ENCODE data around the gene MGLL.

Gene MGLL

GRCh38 chr3:127751782-127752181 is 70.5 kb downstream of the MGLL start:
- no peak overlapping the region for H3K9ac ChIP-seq (ENCODE audit: low read length)
- H3K23ac ChIP-seq (ENCODE audit: low read length): no peak overlapping the region
- no peaks in the 10 kb centered on the region for H3K79me2 ChIP-seq (ENCODE audit: control insufficient read depth, insufficient read depth, low read length, poor library complexity)
- no peak overlapping the region for H3K4me2 ChIP-seq (ENCODE audit: low read length)
- no peaks in the 10 kb centered on the region for H3K27me3 ChIP-seq (ENCODE audit: insufficient read depth, low read length)
- no peaks in the 10 kb centered on the region for H3K79me1 ChIP-seq (ENCODE audit: low read length)
- H4K8ac ChIP-seq (ENCODE audit: low read depth, low read length): no peak overlapping the region
- no peak for DNase-seq
- H4K12ac ChIP-seq (ENCODE audit: low read depth, low read length): no peak overlapping the region
- no peaks in the 10 kb centered on the region for H3K36me3 ChIP-seq (ENCODE audit: control insufficient read depth in 1 of 2, insufficient read depth in 2 of 2, low read length in 2 of 2)
- no peak overlapping the region for H2AK5ac ChIP-seq (ENCODE audit: low read length)
- H3K4ac ChIP-seq (ENCODE audit: low read depth, low read length): no peak overlapping the region
- H2BK120ac ChIP-seq (ENCODE audit: insufficient read depth, low read length, poor library complexity): no peak overlapping the region
- no peak overlapping the region for H3K27ac ChIP-seq (ENCODE audit: low read depth, low read length)
- H2AFZ ChIP-seq (ENCODE audit: insufficient read depth, low read length, poor library complexity): no peak overlapping the region
- no peak overlapping the region for H3K4me3 ChIP-seq (ENCODE audit: low read depth, low read length)
- no peak overlapping the region for H2BK12ac ChIP-seq (ENCODE audit: low read length)
- H4K91ac ChIP-seq (ENCODE audit: low read depth, low read length): no peak overlapping the region
- H3K9me3 ChIP-seq (ENCODE audit: insufficient read depth, low read depth, low read length): peaks cover 2% of the 10 kb centered on the region
- H3K4me1 ChIP-seq (ENCODE audit: control insufficient read depth in 1 of 2, insufficient read depth in 2 of 2, low read length in 2 of 2): peaks cover under 1 to 4% of the 10 kb centered on the region in 2 experiments
- no peak overlapping the region for H3K18ac ChIP-seq (ENCODE audit: low read length)
- H3K14ac ChIP-seq (ENCODE audit: low read length): no peak overlapping the region
- no CpG with 5 or more reads among the region's 4 CpGs for WGBS (ENCODE audit: extremely low coverage, insufficient coverage, insufficient read length)
- no peak overlapping the region for H2BK5ac ChIP-seq (ENCODE audit: low read depth, low read length, poor library complexity)

GRCh38 chr3:127751163-127751621 is 71.1 kb downstream of the MGLL start:
- H2BK5ac ChIP-seq (ENCODE audit: low read depth, low read length, poor library complexity): no peak overlapping the region
- H4K12ac ChIP-seq (ENCODE audit: low read depth, low read length): no peak overlapping the region
- no peak overlapping the region for H3K18ac ChIP-seq (ENCODE audit: low read length)
- no peak for DNase-seq
- peaks cover 5 to 10% of the 10 kb centered on the region in 2 experiments for H3K4me1 ChIP-seq (ENCODE audit: control insufficient read depth in 1 of 2, insufficient read depth in 2 of 2, low read length in 2 of 2)
- no peak overlapping the region for H4K8ac ChIP-seq (ENCODE audit: low read depth, low read length)
- H4K91ac ChIP-seq (ENCODE audit: low read depth, low read length): no peak overlapping the region
- H3K27ac ChIP-seq (ENCODE audit: low read depth, low read length): no peak overlapping the region
- H2AFZ ChIP-seq (ENCODE audit: insufficient read depth, low read length, poor library complexity): no peak overlapping the region
- no peaks in the 10 kb centered on the region for H3K27me3 ChIP-seq (ENCODE audit: insufficient read depth, low read length)
- no CpG with 5 or more reads among the region's 8 CpGs for WGBS (ENCODE audit: extremely low coverage, insufficient coverage, insufficient read length)
- no peak overlapping the region for H2BK120ac ChIP-seq (ENCODE audit: insufficient read depth, low read length, poor library complexity)
- no peak overlapping the region for H3K14ac ChIP-seq (ENCODE audit: low read length)
- H3K23ac ChIP-seq (ENCODE audit: low read length): no peak overlapping the region
- H3K79me2 ChIP-seq (ENCODE audit: control insufficient read depth, insufficient read depth, low read length, poor library complexity): no peaks in the 10 kb centered on the region
- H2AK5ac ChIP-seq (ENCODE audit: low read length): no peak overlapping the region
- H3K9me3 ChIP-seq (ENCODE audit: insufficient read depth, low read depth, low read length): peaks cover 2% of the 10 kb centered on the region
- H3K4ac ChIP-seq (ENCODE audit: low read depth, low read length): no peak overlapping the region
- no peaks in the 10 kb centered on the region for H3K79me1 ChIP-seq (ENCODE audit: low read length)
- no peak overlapping the region for H3K9ac ChIP-seq (ENCODE audit: low read length)
- no peak overlapping the region for H3K4me2 ChIP-seq (ENCODE audit: low read length)
- no peaks in the 10 kb centered on the region for H3K36me3 ChIP-seq (ENCODE audit: control insufficient read depth in 1 of 2, insufficient read depth in 2 of 2, low read length in 2 of 2)
- no peak overlapping the region for H2BK12ac ChIP-seq (ENCODE audit: low read length)
- no peak overlapping the region for H3K4me3 ChIP-seq (ENCODE audit: low read depth, low read length)

GRCh38 chr3:127750226-127751031 is 71.9 kb downstream of the MGLL start:
- H2BK5ac ChIP-seq (ENCODE audit: low read depth, low read length, poor library complexity): no peak overlapping the region
- H3K4ac ChIP-seq (ENCODE audit: low read depth, low read length): no peak overlapping the region
- H3K23ac ChIP-seq (ENCODE audit: low read length): no peak overlapping the region
- H3K4me2 ChIP-seq (ENCODE audit: low read length): no peak overlapping the region
- H2AFZ ChIP-seq (ENCODE audit: insufficient read depth, low read length, poor library complexity): no peak overlapping the region
- no peaks in the 10 kb centered on the region for H3K79me2 ChIP-seq (ENCODE audit: control insufficient read depth, insufficient read depth, low read length, poor library complexity)
- H3K9me3 ChIP-seq (ENCODE audit: insufficient read depth, low read depth, low read length): peaks cover 2% of the 10 kb centered on the region
- peak in 1 of 2 donors; percentile 41 for DNase-seq
- H3K18ac ChIP-seq (ENCODE audit: low read length): no peak overlapping the region
- no peak overlapping the region for H3K4me3 ChIP-seq (ENCODE audit: low read depth, low read length)
- no peak overlapping the region for H3K9ac ChIP-seq (ENCODE audit: low read length)
- no peak overlapping the region for H2AK5ac ChIP-seq (ENCODE audit: low read length)
- no peaks in the 10 kb centered on the region for H3K27me3 ChIP-seq (ENCODE audit: insufficient read depth, low read length)
- peaks cover 8 to 10% of the 10 kb centered on the region in 2 experiments for H3K4me1 ChIP-seq (ENCODE audit: control insufficient read depth in 1 of 2, insufficient read depth in 2 of 2, low read length in 2 of 2)
- H3K27ac ChIP-seq (ENCODE audit: low read depth, low read length): no peak overlapping the region
- H3K14ac ChIP-seq (ENCODE audit: low read length): no peak overlapping the region
- H2BK12ac ChIP-seq (ENCODE audit: low read length): no peak overlapping the region
- no peak overlapping the region for H4K91ac ChIP-seq (ENCODE audit: low read depth, low read length)
- no peaks in the 10 kb centered on the region for H3K79me1 ChIP-seq (ENCODE audit: low read length)
- WGBS (ENCODE audit: extremely low coverage, insufficient coverage, insufficient read length): no CpG with 5 or more reads among the region's 12 CpGs
- H2BK120ac ChIP-seq (ENCODE audit: insufficient read depth, low read length, poor library complexity): no peak overlapping the region
- no peak overlapping the region for H4K8ac ChIP-seq (ENCODE audit: low read depth, low read length)
- no peak overlapping the region for H4K12ac ChIP-seq (ENCODE audit: low read depth, low read length)
- H3K36me3 ChIP-seq (ENCODE audit: control insufficient read depth in 1 of 2, insufficient read depth in 2 of 2, low read length in 2 of 2): no peaks in the 10 kb centered on the region

- Histone ChIP-seq H3K14ac (ENCODE audit: low read length) (no peak overlapping the region), H4K12ac (ENCODE audit: low read depth, low read length) (no peak overlapping the region), H2BK5ac (ENCODE audit: low read depth, low read length, poor library complexity) (no peak overlapping the region), H3K36me3 (ENCODE audit: control insufficient read depth in 1 of 2, insufficient read depth in 2 of 2, low read length in 2 of 2) (no peaks in the 10 kb centered on the region), H3K9ac (ENCODE audit: low read length) (no peak overlapping the region), H3K4me3 (ENCODE audit: low read depth, low read length) (no peak overlapping the region), H3K18ac (ENCODE audit: low read length) (no peak overlapping the region), H3K27ac (ENCODE audit: low read depth, low read length) (no peak overlapping the region), H3K4ac (ENCODE audit: low read depth, low read length) (no peak overlapping the region), H2BK12ac (ENCODE audit: low read length) (no peak overlapping the region), H3K23ac (ENCODE audit: low read length) (no peak overlapping the region), H3K4me2 (ENCODE audit: low read length) (no peak overlapping the region), H3K79me1 (ENCODE audit: low read length) (no peaks in the 10 kb centered on the region), H3K9me3 (ENCODE audit: insufficient read depth, low read depth, low read length) (peaks cover 2% of the 10 kb centered on the region), H4K91ac (ENCODE audit: low read depth, low read length) (no peak overlapping the region), H2BK120ac (ENCODE audit: insufficient read depth, low read length, poor library complexity) (no peak overlapping the region), H3K79me2 (ENCODE audit: control insufficient read depth, insufficient read depth, low read length, poor library complexity) (no peaks in the 10 kb centered on the region), H3K4me1 (ENCODE audit: control insufficient read depth in 1 of 2, insufficient read depth in 2 of 2, low read length in 2 of 2) (peaks cover 8 to 10% of the 10 kb centered on the region in 2 experiments), H2AK5ac (ENCODE audit: low read length) (no peak overlapping the region), H2AFZ (ENCODE audit: insufficient read depth, low read length, poor library complexity) (no peak overlapping the region), H4K8ac (ENCODE audit: low read depth, low read length) (no peak overlapping the region), H3K27me3 (ENCODE audit: insufficient read depth, low read length) (no peaks in the 10 kb centered on the region)
- DNase-seq: no peak
- WGBS (ENCODE audit: extremely low coverage, insufficient coverage, insufficient read length): 100% methylated on average over 1 of the region's 7 CpGs
Measured at GRCh38 chr3:127749787-127750225, 72.5 kb downstream of the MGLL start.

All from trophoblast cell (in vitro differentiated cells and primary cell).